Liver (tissue), 9 donors: ENCODE measurements around the gene KIF9. TPM values are rescaled to one million over a fixed set of nuclear protein-coding genes. Genes with fewer than 3 reads are reported as not detected.

ENCODE experiments used
- DNase-seq: peaks from one replicate; pipeline ENCODE4 v3.0.0-alpha.2; 2017; ENCODE audit warnings: low spot score
- H3K27ac ChIP-seq, 2 donors: one replicate each; pipeline ENCODE4 v1.7.0; 2013; ENCODE audit warnings: inconsistent platforms in 2 of 2, low read length in 2 of 2, control low read depth in 1 of 2, low read depth in 1 of 2, mild to moderate bottlenecking in 1 of 2
- H3K27me3 ChIP-seq, 4 donors: one replicate each; pipeline versions ENCODE4 v1.6.1 to v1.7.0; 2013; ENCODE audit warnings: low read length in 3 of 4, inconsistent platforms in 1 of 4, mild to moderate bottlenecking in 1 of 4, moderate library complexity in 1 of 4; ENCODE audit not compliant: control insufficient read depth in 4 of 4, insufficient read depth in 4 of 4
- H3K36me3 ChIP-seq, 4 donors: one replicate each; pipeline versions ENCODE4 v1.6.1 to v1.7.0; 2013; ENCODE audit warnings: low read length in 3 of 4, mild to moderate bottlenecking in 3 of 4, low read depth in 1 of 4, moderate library complexity in 1 of 4; ENCODE audit not compliant: control insufficient read depth in 4 of 4, insufficient read depth in 3 of 4
- H3K4me1 ChIP-seq, 4 donors: one replicate each; pipeline versions ENCODE4 v1.6.1 to v1.7.0; 2013; ENCODE audit warnings: low read length in 3 of 4, mild to moderate bottlenecking in 3 of 4, moderate library complexity in 1 of 4; ENCODE audit not compliant: control insufficient read depth in 4 of 4, insufficient read depth in 4 of 4
- H3K4me3 ChIP-seq, 3 donors: one replicate each; pipeline versions ENCODE4 v1.6.1 to v1.7.0; 2013; ENCODE audit warnings: low read length in 3 of 3, control low read depth in 1 of 3, low read depth in 1 of 3, mild to moderate bottlenecking in 1 of 3
- H3K9ac ChIP-seq, 2 donors: one replicate each; pipeline ENCODE4 v1.7.0; 2013; ENCODE audit warnings: low read length in 2 of 2, mild to moderate bottlenecking in 2 of 2, moderate library complexity in 2 of 2, control low read depth in 1 of 2, low read depth in 1 of 2
- H3K9me3 ChIP-seq, 4 donors: one replicate each; pipeline versions ENCODE4 v1.6.1 to v1.7.0; 2013; ENCODE audit warnings: low read length in 3 of 4; ENCODE audit not compliant: control insufficient read depth in 4 of 4
- ATF3 ChIP-seq: IDR thresholded peaks from 2 replicates; pipeline ENCODE4 v1.6.1; 2016; ENCODE audit warnings: antibody characterized with exemption
- CTCF ChIP-seq: fragments of 150-350 bp; IDR thresholded peaks from 2 replicates; pipeline ENCODE4 v1.5.1; 2017; ENCODE audit warnings: improper control_type of control experiment, low read depth, low read length; ENCODE audit not compliant: missing input control
- EGR1 ChIP-seq, 2 donors: IDR thresholded peaks; 2 replicates each; pipeline ENCODE4 v1.6.1; 2016 to 2018; ENCODE audit warnings: antibody characterized with exemption in 2 of 2, low read depth in 2 of 2
- FOXA1 ChIP-seq: IDR thresholded peaks from 2 replicates; pipeline ENCODE4 v1.6.1; 2016; ENCODE audit warnings: antibody characterized with exemption
- FOXA2 ChIP-seq: IDR thresholded peaks from 2 replicates; pipeline ENCODE4 v1.6.1; 2016; ENCODE audit warnings: antibody characterized with exemption
- GABPA ChIP-seq, 2 donors: IDR thresholded peaks in 1 of 2; conservative IDR thresholded peaks in 1 of 2; 2 replicates each; pipeline ENCODE4 v1.6.1; 2016; ENCODE audit warnings: antibody characterized with exemption in 2 of 2, mild to moderate bottlenecking in 1 of 2, moderate library complexity in 1 of 2
- HNF4A ChIP-seq, 2 donors: conservative IDR thresholded peaks; 2 replicates each; pipeline ENCODE4 v1.6.1; 2016; ENCODE audit warnings: antibody characterized with exemption in 2 of 2, mild to moderate bottlenecking in 2 of 2
- HNF4G ChIP-seq: IDR thresholded peaks from 2 replicates; pipeline ENCODE4 v1.6.1; 2016; ENCODE audit warnings: antibody characterized with exemption
- JUND ChIP-seq, 2 donors: IDR thresholded peaks; 2 replicates each; pipeline ENCODE4 v1.6.1; 2016; ENCODE audit warnings: antibody characterized with exemption in 2 of 2
- NR2F2 ChIP-seq: IDR thresholded peaks from 2 replicates; pipeline ENCODE4 v1.6.1; 2016; ENCODE audit warnings: antibody characterized with exemption
- RAD21 ChIP-seq, 2 donors: IDR thresholded peaks; 2 replicates each; pipeline ENCODE4 v1.6.1; 2016; ENCODE audit warnings: antibody characterized with exemption in 2 of 2, mild to moderate bottlenecking in 2 of 2
- RXRA ChIP-seq, 2 donors: IDR thresholded peaks; 2 replicates each; pipeline ENCODE4 v1.6.1; 2017 to 2018; ENCODE audit warnings: antibody characterized with exemption in 2 of 2, mild to moderate bottlenecking in 1 of 2
- SP1 ChIP-seq: IDR thresholded peaks from 2 replicates; pipeline ENCODE4 v1.6.1; 2018; ENCODE audit warnings: antibody characterized with exemption, mild to moderate bottlenecking
- TAF1 ChIP-seq: conservative IDR thresholded peaks from 2 replicates; pipeline ENCODE4 v1.6.1; 2016; ENCODE audit warnings: antibody characterized with exemption, mild to moderate bottlenecking
- YY1 ChIP-seq: IDR thresholded peaks from 2 replicates; pipeline ENCODE4 v1.6.1; 2016; ENCODE audit warnings: antibody characterized with exemption, mild to moderate bottlenecking
- WGBS: extraction: QIAGEN DNeasy Blood & Tissue Kit; methylation state at CpG from one replicate; pipeline ENCODE4 v1.1.7; 2013; 5-methylcytosine and 5-hydroxymethylcytosine counted together
- polyA plus RNA-seq, 2 donors: library from polyadenylated mRNA; stranded (reverse) in 1 of 2; unstranded in 1 of 2; fragments of 200-250 nt in 1 of 2; fragments of >200 nt in 1 of 2; fragmentation: Nextera tagmentation in 1 of 2; extraction: Ambion mirVana in 1 of 2; gene quantifications; one replicate each; pipeline versions ENCODE4 v1.2.1 to v1.2.3, GENCODE V29; 2013 to 2015
- total RNA-seq, 2 donors: library from RNA; depleted of rRNA; stranded (reverse); fragments of >200 nt; gene quantifications; one replicate each; pipeline ENCODE4 v1.2.3, GENCODE V29; 2014
- TF ChIP-seq, protein P1 (sequence below): IDR thresholded peaks from 2 replicates; pipeline ENCODE4 v1.6.1; 2016; ENCODE audit warnings: antibody characterized with exemption
- TF ChIP-seq, protein P2 (sequence below): IDR thresholded peaks from 2 replicates; pipeline ENCODE4 v1.6.1; 2016; ENCODE audit warnings: antibody characterized with exemption, mild to moderate bottlenecking
- donor health status: healthy.
- donor health status: healthy.
- donor health status: healthy.
- donor health status: healthy.
- donor health status: healthy.

Gene KIF9
- total and polyA plus RNA-seq, 4 donors, result 2.3 to 4.5 (median 3.1) TPM

- peaks cover 0 to 4% (median 2%) of the 10 kb centered on the region in 4 donors for H3K4me1 ChIP-seq
- H3K36me3 ChIP-seq, result no peaks in the 10 kb centered on the region
- H3K27ac ChIP-seq, result no peak overlapping the region
- no peak overlapping the region for H3K4me3 ChIP-seq
- TF ChIP-seq TAF1 (no peak), FOXA1 (no peak), HNF4G (no peak), YY1 (no peak)
- TF ChIP-seq, protein P1, sequence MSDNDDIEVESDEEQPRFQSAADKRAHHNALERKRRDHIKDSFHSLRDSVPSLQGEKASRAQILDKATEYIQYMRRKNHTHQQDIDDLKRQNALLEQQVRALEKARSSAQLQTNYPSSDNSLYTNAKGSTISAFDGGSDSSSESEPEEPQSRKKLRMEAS, result no peak
- no peaks in the 10 kb centered on the region for H3K9me3 ChIP-seq
- DNase-seq, result no peak
- no peak overlapping the region for H3K9ac ChIP-seq
- H3K27me3 ChIP-seq, result no peaks in the 10 kb centered on the region
- 95% methylated on average over 6 of the region's 6 CpGs for WGBS
Observed at GRCh38 chr3:47239929-47240328, 42.7 kb downstream of the KIF9 start.

DNA sequence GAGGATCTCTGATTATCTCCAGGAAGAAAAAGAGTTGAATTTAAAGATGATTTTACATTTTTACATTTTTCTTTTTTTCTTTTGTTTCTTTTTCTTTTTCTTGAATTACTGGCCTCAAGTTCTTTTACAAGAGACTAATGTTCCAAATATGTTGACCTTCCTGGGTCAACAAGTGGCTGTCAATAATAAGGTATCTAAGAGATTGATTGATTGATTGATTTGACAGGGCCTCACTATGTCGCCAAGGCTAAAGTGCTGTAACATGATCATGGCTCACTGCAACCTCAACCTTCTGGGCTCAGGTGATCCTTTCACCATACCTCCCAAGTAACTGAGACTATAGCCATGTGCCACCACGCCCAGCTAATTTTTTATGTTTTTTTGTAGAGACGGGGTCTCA lies 44.6 kb downstream of the KIF9 start:
- 95% methylated on average over 3 of the region's 3 CpGs for WGBS
- Histone ChIP-seq H3K9me3 (no peaks in the 10 kb centered on the region), H3K27ac (no peak overlapping the region), H3K4me3 (no peak overlapping the region), H3K27me3 (no peaks in the 10 kb centered on the region), H3K9ac (no peak overlapping the region), H3K4me1 (peaks cover 0 to 6% (median 4%) of the 10 kb centered on the region in 4 donors), H3K36me3 (no peaks in the 10 kb centered on the region)
- TF ChIP-seq FOXA1 (no peak), TAF1 (no peak), EGR1 (IDR thresholded peaks at IDR 0.05; ENCODE audit: low read depth in 2 of 2) (no peak), JUND (IDR thresholded peaks at IDR 0.05) (no peak), RAD21 (IDR thresholded peaks at IDR 0.05) (no peak), ATF3 (no peak), YY1 (no peak)
- TF ChIP-seq, protein P2, sequence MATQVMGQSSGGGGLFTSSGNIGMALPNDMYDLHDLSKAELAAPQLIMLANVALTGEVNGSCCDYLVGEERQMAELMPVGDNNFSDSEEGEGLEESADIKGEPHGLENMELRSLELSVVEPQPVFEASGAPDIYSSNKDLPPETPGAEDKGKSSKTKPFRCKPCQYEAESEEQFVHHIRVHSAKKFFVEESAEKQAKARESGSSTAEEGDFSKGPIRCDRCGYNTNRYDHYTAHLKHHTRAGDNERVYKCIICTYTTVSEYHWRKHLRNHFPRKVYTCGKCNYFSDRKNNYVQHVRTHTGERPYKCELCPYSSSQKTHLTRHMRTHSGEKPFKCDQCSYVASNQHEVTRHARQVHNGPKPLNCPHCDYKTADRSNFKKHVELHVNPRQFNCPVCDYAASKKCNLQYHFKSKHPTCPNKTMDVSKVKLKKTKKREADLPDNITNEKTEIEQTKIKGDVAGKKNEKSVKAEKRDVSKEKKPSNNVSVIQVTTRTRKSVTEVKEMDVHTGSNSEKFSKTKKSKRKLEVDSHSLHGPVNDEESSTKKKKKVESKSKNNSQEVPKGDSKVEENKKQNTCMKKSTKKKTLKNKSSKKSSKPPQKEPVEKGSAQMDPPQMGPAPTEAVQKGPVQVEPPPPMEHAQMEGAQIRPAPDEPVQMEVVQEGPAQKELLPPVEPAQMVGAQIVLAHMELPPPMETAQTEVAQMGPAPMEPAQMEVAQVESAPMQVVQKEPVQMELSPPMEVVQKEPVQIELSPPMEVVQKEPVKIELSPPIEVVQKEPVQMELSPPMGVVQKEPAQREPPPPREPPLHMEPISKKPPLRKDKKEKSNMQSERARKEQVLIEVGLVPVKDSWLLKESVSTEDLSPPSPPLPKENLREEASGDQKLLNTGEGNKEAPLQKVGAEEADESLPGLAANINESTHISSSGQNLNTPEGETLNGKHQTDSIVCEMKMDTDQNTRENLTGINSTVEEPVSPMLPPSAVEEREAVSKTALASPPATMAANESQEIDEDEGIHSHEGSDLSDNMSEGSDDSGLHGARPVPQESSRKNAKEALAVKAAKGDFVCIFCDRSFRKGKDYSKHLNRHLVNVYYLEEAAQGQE, result no peak
- no peak for DNase-seq

- WGBS, result 77% methylated on average over 1 of the region's 1 CpG
- H3K9me3 ChIP-seq, result no peaks in the 10 kb centered on the region
- H3K27ac ChIP-seq, result no peak overlapping the region
- no peaks in the 10 kb centered on the region for H3K36me3 ChIP-seq
- H3K4me3 ChIP-seq, result no peak overlapping the region
- no peak overlapping the region for H3K9ac ChIP-seq
- H3K27me3 ChIP-seq, result no peaks in the 10 kb centered on the region
- peaks cover 0 to 3% (median 0%) of the 10 kb centered on the region in 4 donors for H3K4me1 ChIP-seq
- DNase-seq, result no peak
- TF ChIP-seq SP1, result no peak
- TF ChIP-seq HNF4G, result no peak
- TF ChIP-seq JUND (IDR thresholded peaks at IDR 0.05), result no peak
- no peak for TF ChIP-seq FOXA1
- TF ChIP-seq FOXA2, result no peak
- TF ChIP-seq YY1, result no peak
- TF ChIP-seq GABPA (IDR thresholded peaks at IDR 0.05 in 1 of 2, conservative IDR thresholded peaks at IDR 0.05 in 1 of 2), result no peak
- TF ChIP-seq ATF3, result no peak
- TF ChIP-seq, protein P2, result no peak
- TF ChIP-seq HNF4A (conservative IDR thresholded peaks at IDR 0.05), result no peak
- no peak for TF ChIP-seq RAD21 (IDR thresholded peaks at IDR 0.05)
- TF ChIP-seq NR2F2, result no peak
- TF ChIP-seq RXRA (IDR thresholded peaks at IDR 0.05), result no peak
- TF ChIP-seq, protein P1, result no peak
- no peak for TF ChIP-seq CTCF
Observed at GRCh38 chr3:47228088-47228487, 54.5 kb downstream of the KIF9 start.
